B cell (primary cell): Measurements from ENCODE around the gene FLCN. TPM values are rescaled to one million over a fixed set of nuclear protein-coding genes. Genes with fewer than 3 reads are reported as not detected.

ENCODE experiments used
- ATAC-seq: fragments of 200-7000 bp; cut with Tn5 transposase; one replicate; pipeline ENCODE4 v1.10.0; 2021; ENCODE audit warnings: low read depth, mild to moderate bottlenecking, moderate number of reproducible peaks, moderate library complexity
- CTCF ChIA-PET: fragments of 350-600 bp; sonication (Branson Sonifier 250); formaldehyde crosslinking; loops from one replicate; lab custom pipeline; 2021; ENCODE audit warnings: antibody characterized with exemption, inconsistent platforms; lab: Charles Lee
- POLR2A ChIA-PET: fragments of 350-600 bp; sonication (Branson Sonifier 250); formaldehyde crosslinking; loops from one replicate; lab custom pipeline; 2021; ENCODE audit warnings: antibody characterized with exemption; lab: Charles Lee
- DNase-seq: peaks from one replicate; pipeline ENCODE4 v3.0.0; 2013
- H2AFZ ChIP-seq: 2 replicates; pipeline ENCODE4 v1.6.1; 2012; ENCODE audit warnings: mild to moderate bottlenecking, low read depth, low read length; ENCODE audit not compliant: insufficient read depth, poor library complexity, severe bottlenecking
- H3K27ac ChIP-seq, 2 donors: 1 replicate in 1 of 2; 2 replicates in 1 of 2; pipeline ENCODE4 v1.5.1; 2012 to 2013; ENCODE audit warnings: low read length in 2 of 2, mild to moderate bottlenecking in 2 of 2, moderate library complexity in 1 of 2
- H3K27me3 ChIP-seq, 4 experiments: fragments of 200-600 bp in 1 of 4; sonication (generic) in 1 of 4; replicated peaks in 1 of 4; 1 replicate in 2 of 4; 2 replicates in 2 of 4; pipeline versions ENCODE4 v1.6.1 to v1.7.0; 2013 to 2016; ENCODE audit warnings: low read length in 3 of 4, mild to moderate bottlenecking in 2 of 4, mixed read lengths in 1 of 4, moderate library complexity in 1 of 4; ENCODE audit not compliant: insufficient read depth in 4 of 4, control insufficient read depth in 3 of 4; ENCODE audit errors: control extremely low read depth in 1 of 4
- H3K36me3 ChIP-seq, 2 experiments: replicated peaks in 1 of 2; 1 replicate in 1 of 2; 2 replicates in 1 of 2; pipeline versions ENCODE4 v1.6.1 to v1.7.1; 2013; ENCODE audit warnings: low read length in 1 of 2; ENCODE audit not compliant: insufficient read depth in 2 of 2, control insufficient read depth in 1 of 2; ENCODE audit errors: control extremely low read depth in 1 of 2, extremely low read depth in 1 of 2
- H3K4me1 ChIP-seq, 2 donors: fragments of 200-600 bp in 1 of 2; sonication (generic) in 1 of 2; 1 replicate in 1 of 2; 2 replicates in 1 of 2; pipeline versions ENCODE4 v1.5.1 to v1.6.1; 2013 to 2017; ENCODE audit warnings: low read length in 2 of 2; ENCODE audit not compliant: control insufficient read depth in 2 of 2, insufficient read depth in 2 of 2
- H3K4me2 ChIP-seq: replicated peaks from 2 replicates; pipeline ENCODE3; 2012; ENCODE audit warnings: mild to moderate bottlenecking, low read depth, low read length; ENCODE audit not compliant: poor library complexity, severe bottlenecking
- H3K4me3 ChIP-seq, 5 experiments: fragments of 200-600 bp in 1 of 5; sonication (generic) in 1 of 5; 1 replicate in 3 of 5; 2 replicates in 2 of 5; pipeline versions ENCODE4 v1.5.1 to v1.7.0; 2011 to 2016; ENCODE audit warnings: low read length in 4 of 5, mild to moderate bottlenecking in 4 of 5, low read depth in 2 of 5, control low read depth in 1 of 5, moderate library complexity in 1 of 5; ENCODE audit not compliant: insufficient read depth in 1 of 5; ENCODE audit errors: control extremely low read depth in 1 of 5, extremely low read depth in 1 of 5
- H3K79me2 ChIP-seq: fragments of 200-600 bp; sonication (generic); one replicate; pipeline ENCODE4 v1.6.0; 2016; ENCODE audit warnings: low read length; ENCODE audit not compliant: control insufficient read depth, insufficient read depth
- H3K9ac ChIP-seq: fragments of 200-600 bp; sonication (generic); 2 replicates; pipeline ENCODE4 v1.6.1; 2017; ENCODE audit warnings: mild to moderate bottlenecking, low read length, moderate library complexity
- H3K9me3 ChIP-seq, 3 donors: one replicate each; pipeline versions ENCODE4 v1.6.1 to v1.7.1; 2013; ENCODE audit warnings: low read length in 2 of 3; ENCODE audit not compliant: control insufficient read depth in 2 of 3, insufficient read depth in 1 of 3; ENCODE audit errors: control extremely low read depth in 1 of 3
- H4K20me1 ChIP-seq: 2 replicates; pipeline ENCODE4 v1.6.0; 2012; ENCODE audit warnings: mild to moderate bottlenecking, low read length; ENCODE audit not compliant: insufficient read depth, control insufficient read depth, poor library complexity, severe bottlenecking
- H3K27ac Mint-ChIP-seq: one replicate; pipeline ENCODE4 v1.8.0; 2021; ENCODE audit warnings: mixed read lengths
- H3K27me3 Mint-ChIP-seq: one replicate; pipeline ENCODE4 v1.8.0; 2021; ENCODE audit warnings: mixed read lengths
- H3K4me1 Mint-ChIP-seq: one replicate; pipeline ENCODE4 v1.8.0; 2021; ENCODE audit warnings: mixed read lengths
- H3K4me3 Mint-ChIP-seq: one replicate; pipeline ENCODE4 v1.8.0; 2021; ENCODE audit warnings: mixed read lengths
- H3K9me3 Mint-ChIP-seq: one replicate; pipeline ENCODE4 v1.8.0; 2022; ENCODE audit warnings: mixed read lengths; ENCODE audit not compliant: insufficient read depth
- EZH2 ChIP-seq: IDR thresholded peaks from 2 replicates; pipeline ENCODE4 v1.6.1; 2012; ENCODE audit warnings: borderline replicate concordance, low read depth, mild to moderate bottlenecking, moderate library complexity, low read length; ENCODE audit not compliant: insufficient read depth, poor library complexity, severe bottlenecking
- WGBS: methylation state at CpG from one replicate; pipeline ENCODE4 v1.1.5; 2013; ENCODE audit warnings: missing lambda C conversion rate; ENCODE audit not compliant: insufficient coverage; 5-methylcytosine and 5-hydroxymethylcytosine counted together
- intact Hi-C: fragments of 100-400 bp; cut with micrococcal nuclease; formaldehyde crosslinking; loops from one replicate; pipeline ENCODE4 v1.10.0; 2022
- polyA plus RNA-seq: library from polyadenylated mRNA; depleted of rRNA; stranded (reverse); fragments of >200 nt; gene quantifications from 2 replicates; pipeline ENCODE4 v1.2.3, GENCODE V29; 2012
- total RNA-seq, 2 donors: library from RNA; stranded (reverse); fragments of 120-200 nt in 1 of 2; gene quantifications; 1 replicate in 1 of 2; 2 replicates in 1 of 2; pipeline versions ENCODE4 v1.2.3 to v1.2.4, GENCODE V29; 2013 to 2022
- TF ChIP-seq, protein P1 (sequence below): fragments of 200-600 bp; IDR thresholded peaks from one replicate; pipeline ENCODE4 v1.8.0; 2022; ENCODE audit warnings: antibody characterized with exemption, mild to moderate bottlenecking

The FLCN gene
- total and polyA plus RNA-seq, 2 donors (not counting 1 experiment from before 2014, with no cell fraction given): 36.6 to 128 TPM

DNA sequence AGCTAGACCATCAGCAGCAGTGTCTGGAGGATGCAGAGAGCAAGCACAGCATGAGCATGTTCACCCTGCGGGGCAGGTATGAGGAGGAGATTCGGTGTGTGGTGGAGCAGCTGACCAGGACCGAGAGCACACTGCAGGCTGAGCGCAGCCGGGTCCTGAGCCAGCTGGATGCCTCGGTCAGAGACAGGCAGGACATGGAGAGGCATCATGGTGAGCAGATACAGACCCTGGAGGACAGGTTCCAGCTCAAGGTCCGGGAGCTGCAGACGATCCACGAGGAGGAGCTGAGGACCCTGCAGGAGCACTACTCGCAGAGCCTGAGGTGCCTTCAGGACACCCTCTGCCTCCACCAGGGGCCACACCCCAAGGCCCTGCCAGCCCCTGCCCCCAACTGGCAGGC is 69.6 kb downstream of the FLCN start:
- Mint-ChIP-seq H3K4me3 (no peak overlapping the region), H3K27ac (peak overlapping the region; percentile 58), H3K4me1 (no peaks in the 10 kb centered on the region), H3K27me3 (no peaks in the 10 kb centered on the region), H3K9me3 (no peaks in the 10 kb centered on the region)
- Histone ChIP-seq H3K4me3 (no peak overlapping the region), H3K9ac (no peak overlapping the region), H3K27ac (no peak overlapping the region), H3K27me3 (no peaks in the 10 kb centered on the region), H4K20me1 (no peaks in the 10 kb centered on the region), H3K79me2 (no peaks in the 10 kb centered on the region), H3K9me3 (no peaks in the 10 kb centered on the region), H3K4me2 (no peak overlapping the region), H3K4me1 (no peaks in the 10 kb centered on the region), H3K36me3 (peaks cover 0 to 76% of the 10 kb centered on the region in 2 experiments), H2AFZ (no peak overlapping the region)
- TF ChIP-seq EZH2: no peak
- TF ChIP-seq, protein P1, sequence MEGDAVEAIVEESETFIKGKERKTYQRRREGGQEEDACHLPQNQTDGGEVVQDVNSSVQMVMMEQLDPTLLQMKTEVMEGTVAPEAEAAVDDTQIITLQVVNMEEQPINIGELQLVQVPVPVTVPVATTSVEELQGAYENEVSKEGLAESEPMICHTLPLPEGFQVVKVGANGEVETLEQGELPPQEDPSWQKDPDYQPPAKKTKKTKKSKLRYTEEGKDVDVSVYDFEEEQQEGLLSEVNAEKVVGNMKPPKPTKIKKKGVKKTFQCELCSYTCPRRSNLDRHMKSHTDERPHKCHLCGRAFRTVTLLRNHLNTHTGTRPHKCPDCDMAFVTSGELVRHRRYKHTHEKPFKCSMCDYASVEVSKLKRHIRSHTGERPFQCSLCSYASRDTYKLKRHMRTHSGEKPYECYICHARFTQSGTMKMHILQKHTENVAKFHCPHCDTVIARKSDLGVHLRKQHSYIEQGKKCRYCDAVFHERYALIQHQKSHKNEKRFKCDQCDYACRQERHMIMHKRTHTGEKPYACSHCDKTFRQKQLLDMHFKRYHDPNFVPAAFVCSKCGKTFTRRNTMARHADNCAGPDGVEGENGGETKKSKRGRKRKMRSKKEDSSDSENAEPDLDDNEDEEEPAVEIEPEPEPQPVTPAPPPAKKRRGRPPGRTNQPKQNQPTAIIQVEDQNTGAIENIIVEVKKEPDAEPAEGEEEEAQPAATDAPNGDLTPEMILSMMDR: no peak
- intact Hi-C loops: no loop called here
- no peak for ATAC-seq
- WGBS: 96% methylated on average over 10 of the region's 10 CpGs
- no peak for DNase-seq
- CTCF ChIA-PET: interaction anchor here (1.1 kb wide), 1 partner anchor 21 kb away, joined by 4 read pairs; no protein-coding TSS in a partner anchor
- POLR2A ChIA-PET: no interaction called here

- 97% methylated on average over 8 of the region's 8 CpGs for WGBS
- Histone ChIP-seq H3K27me3 (no peaks in the 10 kb centered on the region), H3K4me2 (no peak overlapping the region), H3K9ac (no peak overlapping the region), H3K4me3 (no peak overlapping the region), H4K20me1 (no peaks in the 10 kb centered on the region), H3K9me3 (no peaks in the 10 kb centered on the region), H2AFZ (no peak overlapping the region), H3K79me2 (no peaks in the 10 kb centered on the region), H3K36me3 (peaks cover 1 to 76% of the 10 kb centered on the region in 2 experiments), H3K27ac (no peak overlapping the region), H3K4me1 (no peaks in the 10 kb centered on the region)
- ChIA-PET POLR2A (no interaction called here), CTCF (no interaction called here)
- DNase-seq: no peak
- intact Hi-C loops: no loop called here
- no peak for ATAC-seq
- no peak overlapping the region for H3K4me3 Mint-ChIP-seq
- H3K27me3 Mint-ChIP-seq: no peaks in the 10 kb centered on the region
- no peak overlapping the region for H3K27ac Mint-ChIP-seq
- H3K9me3 Mint-ChIP-seq: no peaks in the 10 kb centered on the region
- H3K4me1 Mint-ChIP-seq: no peaks in the 10 kb centered on the region
- TF ChIP-seq, protein P1: no peak
- no peak for TF ChIP-seq EZH2
These were observed 70.5 kb downstream of the FLCN start for GRCh38 chr17:17166446-17166845.
